ENCODE data around the gene CTCF. TPM values are rescaled to one million over a fixed set of nuclear protein-coding genes. Genes with fewer than 3 reads are reported as not detected.

CTCF gene
- polyA plus RNA-seq: 16.6 and 19.6 TPM in 2 replicates

GRCh38 chr16:67562526-67562917 lies at the start of gene CTCF:
CTCF (plus strand) TSS chr16:67562526; CDS start chr16:67610833, 48,307 bp downstream.

GRCh38 chr16:67528222-67528869 lies 34.0 kb upstream of the CTCF start, which contains the start of gene RIPOR1:
RIPOR1 (plus strand) TSS chr16:67528829; CDS start chr16:67538447, 9,618 bp downstream.

GRCh38 chr16:67659675-67660563 lies 97.6 kb downstream of the CTCF start, which contains the start of gene ACD:
ACD (minus strand) TSS chr16:67660260; CDS start chr16:67660220, 40 bp downstream.

GRCh38 chr16:67660564-67661028 lies 98.3 kb downstream of the CTCF start, which contains the start of gene PARD6A:
PARD6A (plus strand) TSS chr16:67660960; CDS start chr16:67661039, 79 bp downstream.

GRCh38 chr16:67666559-67667452 lies 104.5 kb downstream of the CTCF start, which contains the start of the genes C16orf86 and ENKD1:
C16orf86 (plus strand) TSS chr16:67666814; CDS start chr16:67666971, 157 bp downstream.
ENKD1 (minus strand) TSS chr16:67666750; CDS start chr16:67666442, 308 bp downstream.

Other genes starting within 250 kb of the CTCF start
- not detected in 2 replicates for gene KCTD19, start 235.8 kb upstream of the CTCF start, polyA plus RNA-seq
- gene LRRC36, start 235.7 kb upstream of the CTCF start, polyA plus RNA-seq: 2.1 and 3.7 TPM in 2 replicates
- 55.4 and 88.4 TPM in 2 replicates for gene TPPP3, start 169.0 kb upstream of the CTCF start, polyA plus RNA-seq
- 0.16 and 0.20 TPM in 2 replicates for gene ZDHHC1, start 146.0 kb upstream of the CTCF start, polyA plus RNA-seq
- 0.12 and 3.9 TPM in 2 replicates for gene HSD11B2, start 131.4 kb upstream of the CTCF start, polyA plus RNA-seq
- gene ATP6V0D1, start 81.4 kb upstream of the CTCF start, polyA plus RNA-seq: 83.3 and 140 TPM in 2 replicates
- 0.34 TPM in 1 of 2 replicates, not detected in the other for gene AGRP, start 79.0 kb upstream of the CTCF start, polyA plus RNA-seq
- 4.3 and 6.2 TPM in 2 replicates for gene RIPOR1, start 33.7 kb upstream of the CTCF start, polyA plus RNA-seq
- gene CARMIL2, start 82.6 kb downstream of the CTCF start, polyA plus RNA-seq: 1.4 and 5.7 TPM in 2 replicates
- gene ACD, start 97.7 kb downstream of the CTCF start, polyA plus RNA-seq: 7.5 and 13.0 TPM in 2 replicates
- 4.0 and 9.6 TPM in 2 replicates for gene PARD6A, start 98.4 kb downstream of the CTCF start, polyA plus RNA-seq
- 0.78 and 2.4 TPM in 2 replicates for gene ENKD1, start 104.2 kb downstream of the CTCF start, polyA plus RNA-seq
- not detected in 2 replicates for gene C16orf86, start 104.3 kb downstream of the CTCF start, polyA plus RNA-seq
- gene GFOD2, start 156.8 kb downstream of the CTCF start, polyA plus RNA-seq: 7.7 and 9.9 TPM in 2 replicates
- 0.11 and 1.0 TPM in 2 replicates for gene RANBP10, start 244.0 kb downstream of the CTCF start, polyA plus RNA-seq
- 0.35 and 1.4 TPM in 2 replicates for gene TSNAXIP1, start 244.4 kb downstream of the CTCF start, polyA plus RNA-seq

Measured in Purkinje cell (primary cell).